Ectodermal cell (in vitro differentiated cells): Measurements from ENCODE around the gene TRIM8.
A peak's percentile ranks its signal among the peaks of the same experiment; 100 is the strongest.

Experiments
- H3K27ac ChIP-seq: 2 replicates; pipeline ENCODE4 v1.7.0; 2013; ENCODE audit warnings: mild to moderate bottlenecking, low read depth, low read length; ENCODE audit not compliant: insufficient read depth, poor library complexity, severe bottlenecking
- H3K27me3 ChIP-seq: 2 replicates; pipeline ENCODE4 v1.7.0; 2013; ENCODE audit warnings: mild to moderate bottlenecking, low read length; ENCODE audit not compliant: insufficient read depth, control insufficient read depth, poor library complexity, severe bottlenecking
- H3K36me3 ChIP-seq: one replicate; pipeline ENCODE4 v1.7.0; 2013; ENCODE audit warnings: low read length; ENCODE audit not compliant: control insufficient read depth, insufficient read depth
- H3K4me1 ChIP-seq: one replicate; pipeline ENCODE4 v1.7.0; 2013; ENCODE audit warnings: low read length; ENCODE audit not compliant: control insufficient read depth, insufficient read depth
- H3K4me3 ChIP-seq: 2 replicates; pipeline ENCODE4 v1.7.0; 2013; ENCODE audit warnings: low read depth, low read length, control low read depth; ENCODE audit not compliant: insufficient read depth
- H3K9me3 ChIP-seq: 2 replicates; pipeline ENCODE4 v1.7.0; 2013; ENCODE audit warnings: mild to moderate bottlenecking, low read length, moderate library complexity; ENCODE audit not compliant: control insufficient read depth
- WGBS, 2 experiments: methylation state at CpG; one replicate each; pipeline ENCODE4 v1.1.7; 2013; ENCODE audit warnings: missing lambda C conversion rate in 2 of 2; 5-methylcytosine and 5-hydroxymethylcytosine counted together

TRIM8 gene

GRCh38 chr10:102624094-102624493 is 20.2 kb upstream of the TRIM8 start:
- Histone ChIP-seq H3K27me3 (no peaks in the 10 kb centered on the region), H3K36me3 (no peaks in the 10 kb centered on the region), H3K27ac (no peak overlapping the region), H3K4me1 (peaks cover 42% of the 10 kb centered on the region), H3K4me3 (no peak overlapping the region), H3K9me3 (no peaks in the 10 kb centered on the region)
- 87 to 95% methylated on average over 3 of the region's 3 CpGs for WGBS, 2 experiments

GRCh38 chr10:102624751-102625645 is 19.3 kb upstream of the TRIM8 start:
- Histone ChIP-seq H3K4me3 (no peak overlapping the region), H3K27me3 (no peaks in the 10 kb centered on the region), H3K36me3 (no peaks in the 10 kb centered on the region), H3K9me3 (no peaks in the 10 kb centered on the region), H3K27ac (no peak overlapping the region), H3K4me1 (peaks cover 49% of the 10 kb centered on the region)
- WGBS, 2 experiments = 90 to 93% methylated on average over 12 of the region's 12 CpGs

GRCh38 chr10:102626026-102626685 is 18.1 kb upstream of the TRIM8 start:
- H3K4me3 ChIP-seq = no peak overlapping the region
- H3K36me3 ChIP-seq = no peaks in the 10 kb centered on the region
- peaks cover 60% of the 10 kb centered on the region for H3K4me1 ChIP-seq
- H3K27me3 ChIP-seq = no peaks in the 10 kb centered on the region
- H3K9me3 ChIP-seq = no peaks in the 10 kb centered on the region
- 86 to 88% methylated on average over 10 of the region's 10 CpGs for WGBS, 2 experiments
- peak overlapping the region; percentile 100 for H3K27ac ChIP-seq

GRCh38 chr10:102627291-102627735 is 17.0 kb upstream of the TRIM8 start:
- no peaks in the 10 kb centered on the region for H3K27me3 ChIP-seq
- H3K4me1 ChIP-seq = peaks cover 64% of the 10 kb centered on the region
- no peaks in the 10 kb centered on the region for H3K9me3 ChIP-seq
- H3K27ac ChIP-seq = peak overlapping the region; percentile 100
- WGBS, 2 experiments = 53 to 57% methylated on average over 12 of the region's 12 CpGs
- no peak overlapping the region for H3K4me3 ChIP-seq
- H3K36me3 ChIP-seq = no peaks in the 10 kb centered on the region

- Histone ChIP-seq H3K4me1 (peaks cover 69% of the 10 kb centered on the region), H3K4me3 (no peak overlapping the region), H3K36me3 (no peaks in the 10 kb centered on the region), H3K27me3 (no peaks in the 10 kb centered on the region), H3K9me3 (no peaks in the 10 kb centered on the region), H3K27ac (peak overlapping the region; percentile 100)
- 33 to 34% methylated on average over 9 of the region's 9 CpGs for WGBS, 2 experiments
Measured at GRCh38 chr10:102627736-102628293, 16.5 kb upstream of the TRIM8 start.

GRCh38 chr10:102628451-102628911 is 15.8 kb upstream of the TRIM8 start:
- H3K36me3 ChIP-seq = no peaks in the 10 kb centered on the region
- no peak overlapping the region for H3K4me3 ChIP-seq
- WGBS, 2 experiments = 87 to 88% methylated on average over 11 of the region's 11 CpGs
- no peaks in the 10 kb centered on the region for H3K27me3 ChIP-seq
- no peaks in the 10 kb centered on the region for H3K9me3 ChIP-seq
- H3K4me1 ChIP-seq = peaks cover 71% of the 10 kb centered on the region
- H3K27ac ChIP-seq = peak overlapping the region; percentile 100

- peaks cover 70% of the 10 kb centered on the region for H3K4me1 ChIP-seq
- H3K27ac ChIP-seq = peak overlapping the region; percentile 71
- H3K4me3 ChIP-seq = no peak overlapping the region
- WGBS, 2 experiments = 49 to 54% methylated on average over 22 of the region's 22 CpGs
- H3K9me3 ChIP-seq = no peaks in the 10 kb centered on the region
- no peaks in the 10 kb centered on the region for H3K36me3 ChIP-seq
- no peaks in the 10 kb centered on the region for H3K27me3 ChIP-seq
Measured at GRCh38 chr10:102629661-102630614, 14.3 kb upstream of the TRIM8 start.

- peaks cover 62% of the 10 kb centered on the region for H3K4me1 ChIP-seq
- WGBS, 2 experiments = 87 to 93% methylated on average over 5 to 6 of the region's 6 CpGs
- H3K27ac ChIP-seq = no peak overlapping the region
Measured at GRCh38 chr10:102630663-102631062, 13.6 kb upstream of the TRIM8 start.

GRCh38 chr10:102631525-102632393 is 12.5 kb upstream of the TRIM8 start:
- Histone ChIP-seq H3K4me3 (no peak overlapping the region), H3K4me1 (peaks cover 51% of the 10 kb centered on the region), H3K36me3 (no peaks in the 10 kb centered on the region), H3K27ac (no peak overlapping the region), H3K9me3 (no peaks in the 10 kb centered on the region), H3K27me3 (no peaks in the 10 kb centered on the region)
- WGBS, 2 experiments = 95 to 96% methylated on average over 10 of the region's 10 CpGs

More at GRCh38 chr10:102630663-102631062, 13.6 kb upstream of the TRIM8 start:
- H3K9me3 ChIP-seq = no peaks in the 10 kb centered on the region
- H3K4me3 ChIP-seq = no peak overlapping the region
- no peaks in the 10 kb centered on the region for H3K36me3 ChIP-seq
- no peaks in the 10 kb centered on the region for H3K27me3 ChIP-seq
